Measurements from ENCODE around the gene THUMPD3.

DNA sequence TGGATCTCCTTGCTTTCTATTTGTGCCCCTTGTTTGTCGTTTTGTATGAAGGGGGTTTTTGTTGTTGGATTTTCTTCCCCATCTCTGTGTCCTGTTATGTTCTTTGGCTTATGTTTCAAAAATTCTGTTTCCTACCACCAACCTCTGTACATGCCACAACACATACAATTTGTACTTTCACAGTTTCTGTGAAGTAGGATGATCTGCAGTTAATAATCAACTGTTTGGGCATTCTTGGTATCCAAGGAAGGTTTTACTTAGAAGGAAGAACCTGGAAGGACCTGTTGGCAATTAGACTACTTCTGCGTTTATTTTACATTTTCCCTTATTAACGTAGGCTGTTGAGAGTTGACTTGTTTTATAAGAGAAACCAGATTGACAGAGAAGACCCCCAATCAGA lies 42.9 kb downstream of the THUMPD3 start:
- TF ChIP-seq, protein P1, sequence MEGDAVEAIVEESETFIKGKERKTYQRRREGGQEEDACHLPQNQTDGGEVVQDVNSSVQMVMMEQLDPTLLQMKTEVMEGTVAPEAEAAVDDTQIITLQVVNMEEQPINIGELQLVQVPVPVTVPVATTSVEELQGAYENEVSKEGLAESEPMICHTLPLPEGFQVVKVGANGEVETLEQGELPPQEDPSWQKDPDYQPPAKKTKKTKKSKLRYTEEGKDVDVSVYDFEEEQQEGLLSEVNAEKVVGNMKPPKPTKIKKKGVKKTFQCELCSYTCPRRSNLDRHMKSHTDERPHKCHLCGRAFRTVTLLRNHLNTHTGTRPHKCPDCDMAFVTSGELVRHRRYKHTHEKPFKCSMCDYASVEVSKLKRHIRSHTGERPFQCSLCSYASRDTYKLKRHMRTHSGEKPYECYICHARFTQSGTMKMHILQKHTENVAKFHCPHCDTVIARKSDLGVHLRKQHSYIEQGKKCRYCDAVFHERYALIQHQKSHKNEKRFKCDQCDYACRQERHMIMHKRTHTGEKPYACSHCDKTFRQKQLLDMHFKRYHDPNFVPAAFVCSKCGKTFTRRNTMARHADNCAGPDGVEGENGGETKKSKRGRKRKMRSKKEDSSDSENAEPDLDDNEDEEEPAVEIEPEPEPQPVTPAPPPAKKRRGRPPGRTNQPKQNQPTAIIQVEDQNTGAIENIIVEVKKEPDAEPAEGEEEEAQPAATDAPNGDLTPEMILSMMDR (IDR thresholded peaks at IDR 0.05), result no peak
- TF ChIP-seq POLR2AphosphoS5 (IDR thresholded peaks at IDR 0.05), result no peak
- no peak for TF ChIP-seq EP300 (IDR thresholded peaks at IDR 0.05; ENCODE audit: low read depth)
- TF ChIP-seq POLR2A (IDR thresholded peaks at IDR 0.05), result no peak

All from transverse colon (tissue), 4 donors.